OCI-LY7 (cell line): ENCODE data around the gene PGM2L1. TPM values are rescaled to one million over a fixed set of nuclear protein-coding genes. Genes with fewer than 3 reads are reported as not detected.

Experiments used
- BruUV-seq: library from RNA; stranded (reverse); fragments of 400-500 nt; replicated peaks from 2 replicates; lab custom pipeline; 2021; lab: Mats Ljungman, UMichigan
- CTCF ChIA-PET: fragments of 300-600 bp; sonication (Branson Sonifier 250); formaldehyde crosslinking; loops from one replicate; lab custom pipeline; 2022; ENCODE audit warnings: antibody characterized with exemption; ENCODE audit not compliant: unreplicated experiment; lab: Charles Lee
- POLR2A ChIA-PET: fragments of 300-600 bp; sonication (Branson Sonifier 250); formaldehyde crosslinking; loops from one replicate; lab custom pipeline; 2022; ENCODE audit warnings: antibody characterized with exemption; lab: Charles Lee
- DNase-seq: peaks from one replicate; pipeline ENCODE4 v3.0.0-alpha.2; 2015; ENCODE audit warnings: low spot score
- H2AFZ ChIP-seq: fragments of 200-600 bp; sonication (generic), shearing (Covaris generic); 2 replicates; pipeline ENCODE4 v1.6.1; 2014; ENCODE audit warnings: mild to moderate bottlenecking, antibody characterized with exemption, low read length, moderate library complexity
- H3K27ac ChIP-seq: fragments of 200-600 bp; sonication (generic); 2 replicates; pipeline ENCODE4 v1.5.1; 2014; ENCODE audit warnings: mixed run types, low read depth, mild to moderate bottlenecking, moderate library complexity, low read length, inconsistent platforms; ENCODE audit not compliant: poor library complexity, severe bottlenecking
- H3K36me3 ChIP-seq: fragments of 200-600 bp; sonication (generic); 2 replicates; pipeline ENCODE4 v1.6.1; 2014; ENCODE audit warnings: mild to moderate bottlenecking, antibody characterized with exemption, low read length, moderate library complexity, mixed read lengths; ENCODE audit not compliant: insufficient read depth
- H3K4me1 ChIP-seq: fragments of 200-600 bp; sonication (generic); 2 replicates; pipeline ENCODE4 v1.5.1; 2014; ENCODE audit warnings: mild to moderate bottlenecking, low read length; ENCODE audit not compliant: insufficient read depth, poor library complexity, severe bottlenecking
- H3K4me2 ChIP-seq: fragments of 200-600 bp; sonication (generic); 2 replicates; pipeline ENCODE4 v1.6.1; 2014; ENCODE audit warnings: mild to moderate bottlenecking, low read length
- H3K4me3 ChIP-seq: fragments of 200-600 bp; sonication (generic); 2 replicates; pipeline ENCODE4 v1.5.1; 2014; ENCODE audit warnings: mild to moderate bottlenecking, low read depth, low read length; ENCODE audit not compliant: poor library complexity, severe bottlenecking
- H3K79me2 ChIP-seq: fragments of 200-600 bp; sonication (generic); 2 replicates; pipeline ENCODE4 v1.6.1; 2016; ENCODE audit warnings: low read depth, mild to moderate bottlenecking, low read length, moderate library complexity, mixed read lengths; ENCODE audit not compliant: insufficient read depth
- H3K9me2 ChIP-seq: fragments of 200-600 bp; sonication (generic); 2 replicates; pipeline ENCODE4 v1.6.1; 2016; ENCODE audit warnings: mild to moderate bottlenecking, low read length, mixed read lengths; ENCODE audit not compliant: insufficient read depth
- H3K9me3 ChIP-seq: fragments of 200-600 bp; sonication (generic); 2 replicates; pipeline ENCODE4 v1.6.1; 2014; ENCODE audit warnings: mild to moderate bottlenecking, mixed run types, low read length, mixed read lengths
- H4K20me1 ChIP-seq: fragments of 200-600 bp; sonication (generic); 2 replicates; pipeline ENCODE4 v1.6.1; 2014; ENCODE audit warnings: mild to moderate bottlenecking, antibody characterized with exemption, low read length, moderate library complexity, mixed read lengths; ENCODE audit not compliant: insufficient read depth
- CTCF ChIP-seq: fragments of 200-600 bp; sonication (generic); conservative IDR thresholded peaks from 2 replicates; pipeline ENCODE4 v1.5.1; 2014; ENCODE audit warnings: mild to moderate bottlenecking, antibody characterized with exemption, low read length, moderate library complexity, mixed read lengths
- EZH2phosphoT487 ChIP-seq: fragments of 200-600 bp; sonication (generic); IDR thresholded peaks from 2 replicates; pipeline ENCODE4 v1.6.1; 2018; ENCODE audit warnings: low read depth, borderline replicate concordance, mild to moderate bottlenecking, mixed run types, antibody characterized with exemption, low read length, moderate library complexity, mixed read lengths
- intact Hi-C: fragments of 100-400 bp; cut with micrococcal nuclease; formaldehyde crosslinking; loops from one replicate; pipeline ENCODE4 v1.10.0; 2022; ENCODE audit not compliant: unreplicated experiment
- total RNA-seq, 2 experiments: library from RNA; depleted of rRNA in 1 of 2; stranded (reverse); fragments of >200 nt in 1 of 2; shearing (Covaris generic) in 1 of 2; gene quantifications; 2 replicates each; pipeline ENCODE4 v1.2.3, GENCODE V29; 2014 to 2022

Gene PGM2L1
- total RNA-seq, 2 experiments from 2014 or later = 0.78 to 0.79 TPM

- Histone ChIP-seq H3K9me2 (no peaks in the 10 kb centered on the region), H2AFZ (no peak overlapping the region), H3K4me1 (no peaks in the 10 kb centered on the region), H3K4me3 (no peak overlapping the region), H3K27ac (no peak overlapping the region), H3K79me2 (no peaks in the 10 kb centered on the region), H3K4me2 (no peak overlapping the region), H3K9me3 (no peaks in the 10 kb centered on the region), H3K36me3 (no peaks in the 10 kb centered on the region), H4K20me1 (no peaks in the 10 kb centered on the region)
- TF ChIP-seq CTCF (no peak), EZH2phosphoT487 (no peak)
- intact Hi-C loops = no loop called here
- DNase-seq = no peak
- CTCF ChIA-PET = interaction anchor here (0.6 kb wide), 1 partner anchor 9 kb away, joined by 3 read pairs; no protein-coding TSS in a partner anchor
- no TSS peak for BruUV-seq
- POLR2A ChIA-PET = no interaction called here
These were observed 40.4 kb upstream of the PGM2L1 start for GRCh38 chr11:74438681-74439080.

- no peak overlapping the region for H3K27ac ChIP-seq
- H3K9me2 ChIP-seq = no peaks in the 10 kb centered on the region
- H3K4me1 ChIP-seq = no peaks in the 10 kb centered on the region
- no peaks in the 10 kb centered on the region for H4K20me1 ChIP-seq
- no TSS peak for BruUV-seq
- ChIA-PET CTCF (no interaction called here), POLR2A (interaction anchor here (0.7 kb wide), 1 partner anchor 88 kb away, joined by 4 read pairs; no protein-coding TSS in a partner anchor)
- no peaks in the 10 kb centered on the region for H3K36me3 ChIP-seq
- no peaks in the 10 kb centered on the region for H3K9me3 ChIP-seq
- no peak for TF ChIP-seq EZH2phosphoT487
- TF ChIP-seq CTCF = no peak
- H3K4me2 ChIP-seq = no peak overlapping the region
- H2AFZ ChIP-seq = no peak overlapping the region
- no peak overlapping the region for H3K4me3 ChIP-seq
- intact Hi-C loops = no loop called here
- H3K79me2 ChIP-seq = no peaks in the 10 kb centered on the region
- DNase-seq = no peak
These were observed 39.3 kb upstream of the PGM2L1 start for GRCh38 chr11:74437441-74438042.

GRCh38 chr11:74434528-74434927 is 36.3 kb upstream of the PGM2L1 start:
- ChIA-PET POLR2A (no interaction called here), CTCF (no interaction called here)
- TF ChIP-seq EZH2phosphoT487 (no peak), CTCF (no peak)
- Histone ChIP-seq H3K4me1 (no peaks in the 10 kb centered on the region), H3K4me2 (no peak overlapping the region), H3K9me2 (no peaks in the 10 kb centered on the region), H2AFZ (no peak overlapping the region), H3K27ac (no peak overlapping the region), H3K36me3 (no peaks in the 10 kb centered on the region), H3K9me3 (no peaks in the 10 kb centered on the region), H3K79me2 (no peaks in the 10 kb centered on the region), H4K20me1 (no peaks in the 10 kb centered on the region), H3K4me3 (no peak overlapping the region)
- intact Hi-C loops = no loop called here
- no peak for DNase-seq
- BruUV-seq = no TSS peak
